Kasumi-1 (cell line): ENCODE measurements around the gene KCND3.
"Not testable (repeated sequence)": the region's sequence is repeated elsewhere in the genome, so short reads cannot be mapped to it uniquely, and the experiment has no call there.

Experiments used
- DNase-seq, 2 experiments: peaks; one replicate each; lab custom pipeline; 2025; lab: John Stamatoyannopoulos, UW

Gene KCND3

GRCh38 chr1:111811891-111812290 is 177.6 kb downstream of the KCND3 start:
- no peak for DNase-seq

GRCh38 chr1:111805251-111805650 is 184.2 kb downstream of the KCND3 start:
- DNase-seq, result no peak

GRCh38 chr1:111804776-111805175 is 184.7 kb downstream of the KCND3 start:
- no peak for DNase-seq

- no peak for DNase-seq
Observed at GRCh38 chr1:111803951-111804350, 185.5 kb downstream of the KCND3 start.

GRCh38 chr1:111802984-111803383 is 186.5 kb downstream of the KCND3 start:
- DNase-seq, result no peak

- DNase-seq, result no peak
Observed at GRCh38 chr1:111802110-111802509, 187.4 kb downstream of the KCND3 start.

DNA sequence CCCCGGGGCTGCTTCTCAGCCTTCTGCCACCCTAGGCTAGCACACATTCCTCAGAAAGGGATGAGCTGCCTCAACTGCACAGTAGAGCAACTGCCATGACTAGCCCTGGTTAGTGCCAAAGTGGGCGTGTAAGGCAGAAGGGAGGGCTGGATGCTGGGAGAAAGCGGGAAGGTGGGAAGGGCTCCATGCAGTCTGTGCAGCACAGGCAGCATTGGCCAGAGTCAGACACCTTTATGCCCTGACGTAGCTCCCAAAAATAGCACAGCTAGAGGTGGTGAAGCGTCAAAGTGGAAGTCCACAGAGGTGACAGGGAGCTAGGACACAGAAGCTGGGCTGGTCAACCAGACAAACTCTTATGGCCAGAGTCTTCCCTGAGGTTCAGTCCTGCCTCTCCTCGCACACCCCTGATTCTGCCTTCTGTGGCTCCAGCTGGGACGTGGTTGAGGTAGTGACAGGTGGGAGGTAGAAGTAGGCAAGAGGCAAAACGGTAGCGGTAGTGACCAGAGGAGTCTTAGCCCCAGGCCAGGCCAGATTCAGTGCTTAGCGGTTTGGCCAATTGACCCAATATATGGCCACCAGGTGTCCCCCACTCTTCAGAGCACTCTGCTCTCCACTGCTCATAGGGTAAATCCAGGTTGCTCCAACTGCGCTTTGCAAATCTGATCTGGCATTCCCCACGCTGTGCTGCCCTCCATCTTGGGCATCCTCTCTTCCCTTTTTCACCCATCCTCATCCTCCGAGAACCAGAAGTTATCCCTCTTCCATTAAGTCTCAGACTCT is 188.2 kb downstream of the KCND3 start:
- DNase-seq, result no peak

- not testable (repeated sequence) for DNase-seq
Observed at GRCh38 chr1:111799722-111800121, 189.7 kb downstream of the KCND3 start.

DNA sequence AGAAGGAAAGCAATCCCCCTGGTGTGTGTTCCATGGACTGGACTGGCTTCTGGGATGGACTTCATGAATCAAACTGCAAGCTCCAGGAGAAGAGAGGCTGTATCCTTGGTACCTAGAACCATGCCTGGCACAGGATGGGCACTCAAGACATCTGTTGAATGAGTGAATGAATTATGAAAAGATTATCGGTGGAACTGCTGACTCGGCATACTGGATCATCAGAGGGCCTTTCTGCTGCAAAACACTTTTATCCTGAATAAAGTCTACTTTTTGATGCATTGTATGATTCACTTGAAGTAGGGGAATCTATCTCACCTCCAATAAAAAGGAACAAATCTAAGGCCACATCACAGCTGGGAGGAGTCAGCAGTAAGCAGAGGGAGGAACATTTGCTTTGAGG is 190.9 kb downstream of the KCND3 start:
- no peak for DNase-seq

- no peak for DNase-seq
Observed at GRCh38 chr1:111795401-111795800, 194.1 kb downstream of the KCND3 start.

- DNase-seq, result no peak
Observed at GRCh38 chr1:111793923-111794322, 195.5 kb downstream of the KCND3 start.

- DNase-seq, result no peak
Observed at GRCh38 chr1:111792249-111792648, 197.2 kb downstream of the KCND3 start.

GRCh38 chr1:111791776-111792175 is 197.7 kb downstream of the KCND3 start:
- no peak for DNase-seq

DNA sequence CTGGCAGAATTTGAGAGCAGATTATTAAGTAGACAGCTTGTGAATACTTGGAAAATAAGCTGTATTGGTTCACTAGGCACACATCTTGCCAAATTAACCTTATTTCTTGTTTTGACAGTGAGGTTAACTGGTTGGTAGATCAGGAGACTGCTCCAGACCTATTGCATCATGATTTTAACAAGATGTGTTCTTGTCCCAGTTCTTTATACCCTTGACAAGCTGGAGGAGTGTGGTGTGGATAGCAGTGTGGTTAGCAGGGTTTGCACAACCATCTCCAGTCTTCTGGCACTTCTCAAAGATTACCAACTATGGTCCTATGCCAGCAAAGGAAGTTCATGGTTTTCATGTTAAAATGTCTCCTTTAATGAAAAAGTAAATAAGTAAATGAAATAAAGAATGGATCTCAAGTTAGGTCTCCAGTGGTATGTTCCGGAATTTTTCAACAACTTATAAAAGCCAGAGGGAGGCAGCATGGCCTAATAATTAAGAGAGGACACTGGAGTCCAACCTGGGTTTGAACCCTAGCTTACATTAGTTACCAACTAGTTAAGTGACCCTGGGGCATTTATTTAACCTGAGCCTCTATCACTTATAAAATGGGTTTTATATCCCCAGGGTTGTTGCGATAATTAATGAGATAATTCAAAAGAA is 199.7 kb downstream of the KCND3 start:
- peak; percentile 12 to 16 for DNase-seq

DNA sequence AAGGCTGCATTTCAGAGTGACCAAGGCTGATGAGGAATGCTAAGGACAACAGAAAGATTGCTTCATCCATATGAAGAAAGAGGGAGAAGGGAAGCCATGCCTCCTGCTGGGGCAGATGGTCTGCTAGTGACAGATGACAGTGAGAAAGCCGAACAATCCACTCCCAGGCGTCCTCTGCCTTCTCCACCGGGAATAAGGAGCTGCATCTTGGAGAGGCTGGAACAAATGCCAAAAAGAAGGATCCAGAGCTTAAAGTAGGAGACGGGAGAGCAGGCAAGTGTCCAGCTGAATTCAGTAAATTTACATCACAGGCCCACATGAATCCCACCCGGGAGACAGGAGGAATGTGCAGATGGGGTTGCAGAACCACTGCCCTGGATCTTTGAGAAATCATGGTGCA is 200.3 kb downstream of the KCND3 start:
- DNase-seq, result no peak

- no peak for DNase-seq
Observed at GRCh38 chr1:111786669-111787207, 202.7 kb downstream of the KCND3 start.

- DNase-seq, result no peak
Observed at GRCh38 chr1:111784273-111784901, 205.1 kb downstream of the KCND3 start.

DNA sequence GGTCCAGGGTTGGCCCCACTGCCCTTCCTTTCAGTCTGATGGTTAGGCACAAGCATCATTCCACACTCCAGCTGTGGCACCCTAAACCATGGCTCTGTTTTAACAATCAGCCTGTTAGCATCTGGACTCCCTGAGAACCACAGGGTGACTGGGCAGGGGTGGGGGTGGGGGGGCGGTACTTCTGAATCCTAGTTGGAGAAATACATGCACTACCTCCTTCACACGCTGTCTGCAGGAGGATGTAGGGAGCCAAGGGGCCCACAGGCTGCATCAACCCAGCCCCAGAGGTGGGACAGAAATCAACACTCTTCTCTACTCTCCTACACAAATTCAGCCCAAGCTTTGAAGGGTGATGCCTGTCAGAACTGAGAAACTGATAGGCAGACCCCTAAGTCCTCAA is 209.9 kb downstream of the KCND3 start:
- no peak for DNase-seq

DNA sequence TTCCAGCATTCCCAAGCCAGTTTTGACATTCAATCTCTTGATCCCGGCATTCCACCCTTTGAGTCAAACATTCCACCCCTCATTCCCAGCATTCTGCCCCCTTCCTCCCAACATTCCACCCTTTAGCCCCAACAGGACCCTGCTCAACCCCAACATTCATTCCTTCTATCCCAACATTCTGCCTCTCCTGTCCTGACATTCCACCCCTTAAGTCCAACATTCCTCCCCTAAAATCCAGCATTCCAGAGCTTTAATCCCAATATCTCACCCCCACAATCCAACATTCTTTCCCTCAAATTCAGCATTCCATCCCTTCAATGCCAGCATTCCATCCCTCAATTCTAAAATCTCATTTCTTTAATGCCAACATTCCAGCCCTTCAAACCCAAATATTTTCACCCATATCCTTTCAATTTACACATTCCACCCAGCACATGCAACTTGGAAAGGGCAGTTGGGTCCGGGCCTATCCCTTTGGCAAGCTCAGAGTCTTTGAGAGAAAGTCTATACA is 210.9 kb downstream of the KCND3 start:
- no peak for DNase-seq

DNA sequence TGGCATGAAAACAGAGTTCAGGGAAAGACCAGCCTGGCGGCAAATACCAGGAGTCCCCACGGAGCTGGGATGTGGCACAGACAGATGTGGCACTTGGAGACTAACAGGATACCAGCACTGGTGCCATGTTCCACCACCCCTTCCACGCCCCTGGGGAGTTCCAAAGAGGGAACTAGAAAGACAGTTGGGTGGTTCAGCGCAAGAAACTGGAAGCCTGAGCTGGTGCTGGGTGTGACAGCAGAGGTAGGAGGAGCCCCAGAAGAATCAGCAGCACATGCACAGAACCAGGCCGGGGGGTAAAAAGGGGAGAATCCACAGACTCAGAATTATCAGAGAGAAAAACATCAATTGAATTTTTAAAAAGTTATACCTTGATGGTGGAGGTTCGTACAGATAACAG is 211.4 kb downstream of the KCND3 start:
- DNase-seq, result no peak

DNA sequence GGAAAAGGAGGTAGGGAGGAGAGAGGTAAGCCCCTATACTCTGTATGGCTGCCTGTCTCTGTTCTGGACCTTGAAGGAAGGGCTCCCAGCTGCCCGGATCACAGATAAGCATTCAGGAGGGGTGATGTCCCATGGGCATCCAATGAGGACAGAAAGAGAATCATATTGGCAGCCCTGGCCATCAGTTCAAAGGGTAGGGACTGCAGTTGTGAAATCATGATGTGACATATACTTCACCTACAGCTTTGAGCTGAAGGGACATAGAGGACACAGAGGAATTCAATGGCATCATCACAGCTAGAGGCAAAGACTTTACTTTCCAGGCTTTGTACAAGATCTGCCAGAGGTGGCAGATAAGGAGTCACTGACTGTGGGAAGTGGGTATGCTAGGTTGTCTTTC is 212.2 kb downstream of the KCND3 start:
- no peak for DNase-seq

- no peak for DNase-seq
Observed at GRCh38 chr1:111776861-111777260, 212.6 kb downstream of the KCND3 start.

GRCh38 chr1:111776391-111776790 is 213.1 kb downstream of the KCND3 start:
- DNase-seq, result no peak
